GM19463 (cell line): Measurements from ENCODE around the gene EZH1.

Experiments
- ATAC-seq: cut with Tn5 transposase; IDR thresholded peaks from one replicate; pipeline ENCODE4 v1.9.1; 2021; ENCODE audit warnings: mild to moderate bottlenecking, moderate library complexity; ENCODE audit not compliant: unreplicated experiment

The EZH1 gene

DNA sequence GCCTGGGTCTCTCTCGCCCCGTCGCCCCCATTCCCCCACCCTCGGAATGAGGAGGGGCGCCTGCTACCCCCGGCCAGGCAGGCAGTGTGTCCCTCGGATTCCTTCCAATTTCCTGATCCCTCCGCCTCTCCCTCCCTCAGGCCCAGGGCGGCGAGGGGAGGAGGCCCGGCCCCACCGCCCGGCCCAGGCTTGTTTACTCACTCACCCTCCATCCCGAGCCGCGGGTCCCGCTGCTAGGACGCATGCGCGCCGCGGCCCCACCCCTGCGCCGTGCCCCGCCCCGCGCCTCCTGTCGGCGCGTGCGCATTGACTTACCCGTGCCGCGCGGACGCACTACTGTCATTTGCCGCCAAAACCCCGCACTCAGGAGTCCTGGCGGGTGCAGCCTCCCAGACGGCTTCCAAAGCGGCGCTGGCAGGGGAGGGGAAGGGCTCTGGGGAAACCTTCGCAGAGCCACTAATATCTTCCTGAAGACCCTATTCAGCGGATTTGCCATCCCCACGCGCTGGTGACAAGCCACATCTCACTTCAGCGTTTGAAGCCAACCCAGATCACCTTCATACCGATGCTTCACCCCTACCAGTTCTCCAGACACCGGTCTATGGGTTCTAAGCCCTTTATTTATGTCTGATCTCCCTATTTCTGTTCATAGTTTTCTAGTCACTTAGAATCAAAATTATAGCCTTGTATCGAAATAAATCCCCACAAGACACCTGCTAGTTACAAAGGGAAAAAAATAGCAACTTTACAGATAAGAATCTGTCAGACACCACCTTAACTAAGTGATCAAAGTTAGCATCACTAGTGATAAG is at the start of gene EZH1:
Gene EZH1 (minus strand): TSS at position 235 of the 812 bp plus-strand sequence. CDS start 16,099 bp downstream, outside the sequence.
- peak; percentile 74 for ATAC-seq

DNA sequence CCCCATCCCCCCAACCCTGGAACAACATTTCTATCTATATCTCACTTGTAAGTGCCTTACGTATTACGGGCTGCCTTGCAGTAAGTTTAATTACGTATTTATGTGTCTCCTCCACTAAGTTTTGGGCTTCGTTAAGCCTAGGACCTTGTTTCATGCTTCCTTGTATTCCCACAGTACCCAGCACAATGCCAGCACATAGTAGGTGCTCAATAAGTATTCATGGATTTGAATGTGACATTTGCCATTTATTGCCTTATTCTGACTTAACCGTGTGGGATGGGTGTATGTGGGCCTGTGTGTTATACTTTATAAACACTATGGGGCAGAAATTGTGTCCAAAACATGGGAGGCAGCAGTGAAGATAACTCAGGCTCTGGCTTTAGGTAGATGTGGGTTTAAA is 47.7 kb upstream of the EZH1 start:
- ATAC-seq: no peak

DNA sequence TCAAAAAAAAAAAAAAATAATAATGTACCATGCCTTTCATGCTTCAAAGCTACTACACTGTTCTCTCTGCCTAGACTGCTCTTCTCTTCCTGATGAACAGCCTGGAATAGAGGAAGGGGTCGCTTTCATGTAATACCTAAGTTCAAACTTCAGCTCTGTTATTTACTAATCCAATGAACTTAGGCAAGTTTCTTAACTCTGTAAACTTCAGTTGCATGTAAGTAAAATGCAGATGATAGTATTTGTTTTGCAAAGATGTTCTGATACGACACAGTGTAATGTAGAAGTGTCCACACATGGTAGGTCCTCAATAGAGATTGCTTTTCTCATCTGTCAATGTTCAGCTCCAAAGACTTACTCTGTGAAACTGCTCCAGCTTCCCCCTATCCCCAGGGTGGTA is 47.1 kb upstream of the EZH1 start:
- no peak for ATAC-seq

DNA sequence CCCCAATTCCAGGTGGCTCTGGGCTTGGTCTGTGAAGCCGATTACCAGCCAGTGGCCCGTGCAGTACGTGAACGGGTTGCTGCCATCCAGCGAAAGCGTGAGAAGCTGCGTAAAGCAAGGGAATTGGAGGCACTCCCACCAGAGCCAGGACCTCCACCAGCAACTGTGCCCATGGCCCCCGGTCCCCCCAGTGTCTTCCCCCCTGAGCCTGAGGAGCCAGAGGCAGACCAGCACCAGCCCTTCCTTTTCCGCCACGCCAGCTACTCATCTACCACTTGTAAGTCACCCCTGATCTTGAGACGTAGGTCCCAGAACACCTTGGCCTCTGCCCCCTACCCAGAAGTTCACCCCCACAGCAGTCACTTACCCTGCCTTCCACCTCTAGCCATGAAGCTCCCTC is 42.4 kb upstream of the EZH1 start:
- ATAC-seq: no peak

DNA sequence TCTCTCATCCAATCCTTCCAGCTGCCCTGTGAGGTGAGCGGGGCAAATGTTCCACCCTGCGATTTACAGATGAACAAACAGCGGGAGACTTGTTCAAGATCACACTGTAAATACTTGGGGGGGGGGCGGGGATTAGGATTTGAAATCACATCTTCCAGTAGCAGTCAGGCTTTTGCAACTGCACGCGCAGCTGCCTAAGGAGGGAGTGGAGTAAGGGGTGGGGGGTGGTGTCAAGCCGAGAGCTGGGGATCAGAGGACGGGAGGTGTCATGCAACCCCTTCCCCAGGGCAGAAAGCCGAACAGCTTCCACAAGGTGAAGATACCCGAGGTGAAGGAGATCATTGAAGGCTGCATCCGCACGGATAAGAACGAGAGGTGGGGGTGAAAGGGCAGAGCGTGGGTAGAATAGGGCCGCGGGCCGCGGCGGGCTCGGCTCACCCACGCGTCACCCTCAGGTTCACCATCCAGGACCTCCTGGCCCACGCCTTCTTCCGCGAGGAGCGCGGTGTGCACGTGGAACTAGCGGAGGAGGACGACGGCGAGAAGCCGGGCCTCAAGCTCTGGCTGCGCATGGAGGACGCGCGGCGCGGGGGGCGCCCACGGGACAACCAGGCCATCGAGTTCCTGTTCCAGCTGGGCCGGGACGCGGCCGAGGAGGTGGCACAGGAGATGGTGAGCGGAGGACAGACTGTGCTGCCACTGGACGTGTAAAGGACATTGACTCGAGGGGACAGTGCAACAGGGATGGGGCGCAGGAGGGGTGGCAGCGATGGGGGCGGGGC is 40.2 kb upstream of the EZH1 start:
- no peak for ATAC-seq

DNA sequence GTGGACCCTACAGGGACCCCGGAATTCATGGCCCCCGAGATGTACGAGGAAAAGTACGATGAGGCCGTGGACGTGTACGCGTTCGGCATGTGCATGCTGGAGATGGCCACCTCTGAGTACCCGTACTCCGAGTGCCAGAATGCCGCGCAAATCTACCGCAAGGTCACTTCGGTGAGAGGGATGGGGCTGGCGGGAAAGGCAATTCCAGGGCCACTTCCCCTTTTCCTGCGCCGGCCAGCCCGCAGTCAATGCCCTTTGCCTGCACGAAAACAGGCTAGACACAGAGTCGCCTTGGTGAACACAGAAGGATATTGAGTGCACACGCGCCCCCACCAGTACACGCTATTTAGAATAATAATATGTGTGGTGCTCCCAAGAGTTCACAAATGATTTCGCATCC is 39.6 kb upstream of the EZH1 start:
- no peak for ATAC-seq

DNA sequence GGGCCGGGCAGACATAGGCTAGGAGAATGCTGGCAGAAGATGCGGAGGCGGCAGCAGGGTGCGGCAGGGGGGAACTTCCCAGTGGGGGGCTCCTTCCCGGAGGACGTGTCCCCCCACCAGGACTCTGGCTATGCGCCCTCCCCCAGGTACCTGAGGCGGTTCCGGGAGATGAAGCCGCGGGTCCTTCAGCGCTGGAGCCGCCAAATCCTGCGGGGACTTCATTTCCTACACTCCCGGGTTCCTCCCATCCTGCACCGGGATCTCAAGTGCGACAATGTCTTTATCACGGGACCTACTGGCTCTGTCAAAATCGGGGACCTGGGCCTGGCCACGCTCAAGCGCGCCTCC is 38.9 kb upstream of the EZH1 start:
- no peak for ATAC-seq

DNA sequence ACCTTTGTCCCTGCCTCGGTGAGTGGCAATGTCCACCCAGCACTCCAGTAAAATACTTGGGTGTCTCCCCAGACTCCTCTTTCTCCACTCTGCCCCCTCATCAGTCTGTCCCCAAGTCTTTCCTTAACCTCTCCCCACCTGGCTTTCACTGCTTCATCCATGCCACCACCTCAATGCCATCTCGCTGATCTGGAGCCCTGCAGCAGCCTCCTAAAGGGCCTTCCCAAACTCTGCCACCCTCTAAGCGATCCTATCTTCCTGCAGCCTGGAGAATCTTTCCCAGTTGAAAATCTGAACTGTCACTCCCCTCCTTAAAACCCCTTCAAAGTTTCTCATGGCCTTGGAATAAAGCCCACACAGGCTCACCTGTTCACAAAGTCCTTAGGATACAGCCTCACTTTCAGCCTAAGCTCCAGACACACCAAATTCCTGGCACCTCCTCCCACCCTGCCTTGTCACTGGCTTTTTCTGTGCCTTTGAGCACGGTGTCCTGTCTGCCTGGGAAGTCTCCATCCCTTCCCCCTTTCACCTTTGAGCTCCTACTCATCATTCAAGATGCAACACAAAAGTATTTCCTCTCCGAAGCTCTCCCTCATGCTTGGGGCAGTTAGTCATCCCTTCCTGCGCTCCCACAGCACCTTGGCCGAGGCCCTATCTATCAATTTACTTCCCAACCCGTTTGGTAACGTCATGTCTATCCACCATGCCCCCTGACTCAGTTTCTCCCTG is 38.4 kb upstream of the EZH1 start:
- no peak for ATAC-seq

DNA sequence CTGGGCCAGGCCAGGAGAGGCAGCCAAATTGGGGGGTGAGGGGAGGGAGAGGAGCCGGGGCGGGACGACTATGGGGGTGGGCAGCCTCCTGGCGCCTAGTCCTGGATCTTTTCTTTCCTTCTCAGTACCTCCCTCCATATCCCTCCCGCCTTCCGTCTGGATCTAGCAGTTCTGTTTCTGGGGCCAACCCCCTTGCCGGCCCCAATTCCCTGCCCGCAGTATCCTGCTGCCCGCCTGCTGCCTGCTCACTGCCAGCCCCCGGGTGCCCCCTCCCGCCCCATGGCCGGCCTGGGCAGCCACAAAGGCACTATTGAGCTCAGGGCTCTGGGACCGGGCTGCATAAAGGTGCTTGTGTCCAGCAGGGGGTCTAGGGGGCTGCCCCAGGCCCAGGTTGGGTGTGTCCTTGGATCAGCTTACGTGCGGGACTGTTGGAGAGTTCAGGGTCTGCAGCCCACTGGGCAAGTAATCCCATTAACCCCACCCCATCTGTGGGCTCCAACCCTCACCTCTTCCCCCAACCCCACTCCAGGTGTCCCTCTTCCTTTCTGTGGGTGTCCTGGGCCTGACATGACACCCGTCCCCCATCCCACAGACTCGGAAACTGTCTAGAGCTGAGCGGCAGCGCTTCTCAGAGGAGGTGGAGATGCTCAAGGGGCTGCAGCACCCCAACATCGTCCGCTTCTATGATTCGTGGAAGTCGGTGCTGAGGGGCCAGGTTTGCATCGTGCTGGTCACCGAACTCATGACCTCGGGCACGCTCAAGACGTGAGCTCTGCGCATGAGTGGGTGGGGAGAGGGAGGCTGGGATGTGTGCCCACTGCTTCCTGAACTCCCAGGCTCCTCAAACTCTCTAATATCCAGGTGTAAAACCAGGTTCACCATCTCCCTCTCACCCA is 37.6 kb upstream of the EZH1 start:
- ATAC-seq: no peak

DNA sequence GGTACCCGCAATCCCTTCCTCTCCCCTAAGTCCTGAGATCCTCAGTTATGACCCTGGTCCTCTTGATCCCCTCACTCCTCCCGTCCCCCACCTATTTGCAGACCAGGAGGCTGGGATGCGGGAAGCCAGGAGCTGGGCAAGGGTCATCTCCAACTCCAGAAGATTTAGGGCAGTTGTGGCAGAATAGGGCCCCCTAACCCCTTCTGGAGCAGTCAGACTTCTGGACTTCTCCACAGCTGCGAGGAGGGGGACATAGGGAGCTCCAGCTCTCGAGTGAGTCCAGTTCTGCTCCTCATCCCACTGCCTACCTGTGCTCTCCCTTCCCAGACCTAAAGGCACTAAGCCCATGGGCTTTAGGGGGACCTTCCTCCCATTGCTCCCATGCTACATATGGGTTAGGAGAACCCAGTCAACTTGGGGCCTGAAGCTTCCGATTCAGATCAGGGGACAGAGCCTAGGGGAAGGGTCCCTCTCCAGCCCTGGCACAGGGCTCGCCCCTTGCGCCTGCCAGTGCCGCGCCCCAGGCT is 36.9 kb upstream of the EZH1 start:
- no peak for ATAC-seq

DNA sequence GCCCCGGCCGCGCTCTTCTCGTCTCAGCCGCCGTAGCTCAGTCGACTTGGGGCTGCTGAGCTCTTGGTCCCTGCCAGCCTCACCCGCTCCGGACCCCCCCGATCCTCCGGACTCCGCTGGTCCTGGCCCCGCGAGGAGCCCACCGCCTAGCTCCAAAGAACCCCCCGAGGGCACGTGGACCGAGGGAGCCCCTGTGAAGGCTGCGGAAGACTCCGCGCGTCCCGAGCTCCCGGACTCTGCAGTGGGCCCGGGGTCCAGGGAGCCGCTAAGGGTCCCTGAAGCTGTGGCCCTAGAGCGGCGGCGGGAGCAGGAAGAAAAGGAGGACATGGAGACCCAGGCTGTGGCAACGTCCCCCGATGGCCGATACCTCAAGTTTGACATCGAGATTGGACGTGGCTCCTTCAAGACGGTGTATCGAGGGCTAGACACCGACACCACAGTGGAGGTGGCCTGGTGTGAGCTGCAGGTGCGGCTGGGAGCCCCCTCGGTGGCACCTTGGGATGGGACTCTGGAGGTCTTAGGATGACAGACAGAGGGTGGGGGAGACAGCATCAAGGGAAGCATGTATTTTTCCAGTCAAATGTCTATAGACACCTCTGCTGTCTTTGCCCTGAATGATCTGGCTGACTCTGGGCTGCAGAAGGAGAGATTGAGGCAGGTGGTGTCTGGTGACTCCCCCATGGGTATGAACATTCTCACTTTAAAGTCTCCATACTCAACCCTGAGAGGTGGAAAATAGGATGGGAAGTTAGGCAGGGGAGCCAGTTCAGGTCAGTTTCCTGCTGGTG is 36.2 kb upstream of the EZH1 start:
- ATAC-seq: no peak

DNA sequence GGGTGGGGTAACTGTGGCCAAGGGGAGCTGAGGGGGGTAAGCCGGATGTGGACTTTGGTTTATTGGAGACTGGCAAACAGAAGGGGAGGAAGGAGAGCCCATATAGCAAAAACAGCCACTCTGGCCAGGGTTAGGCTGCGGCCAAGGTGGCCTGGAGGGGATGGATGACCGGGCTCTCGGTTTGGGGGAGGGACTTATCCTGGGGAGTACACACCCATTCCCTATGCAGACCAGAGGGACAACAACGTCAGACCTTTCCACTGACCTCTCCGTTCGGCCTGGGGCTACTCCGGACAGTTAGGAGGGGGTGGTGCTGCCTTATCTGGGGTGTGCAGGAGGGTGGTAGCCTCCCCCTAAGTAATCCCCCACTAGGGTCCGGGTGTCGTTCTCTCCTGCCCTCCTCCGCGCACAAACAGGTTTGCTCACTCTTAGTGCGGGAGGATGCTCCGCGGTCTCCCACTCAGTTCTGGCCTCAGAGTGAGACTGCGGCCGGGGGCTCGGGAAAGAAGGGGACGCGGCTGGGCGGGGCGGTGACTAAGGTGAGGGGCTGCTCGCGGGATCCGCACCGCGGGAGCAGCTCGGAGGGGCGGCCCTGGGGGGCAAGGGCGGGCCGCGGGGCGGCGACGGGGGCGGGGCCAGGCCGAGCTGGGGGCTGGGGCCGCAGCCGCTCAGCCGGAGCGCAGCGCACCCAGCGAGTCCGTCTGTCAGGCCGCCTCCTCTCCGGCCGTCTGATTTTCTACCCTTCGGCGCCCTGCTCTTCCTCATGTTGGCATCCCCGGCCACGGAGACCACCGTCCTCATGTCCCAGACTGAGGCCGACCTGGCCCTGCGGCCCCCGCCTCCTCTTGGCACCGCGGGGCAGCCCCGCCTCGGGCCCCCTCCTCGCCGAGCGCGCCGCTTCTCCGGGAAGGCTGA is 35.4 kb upstream of the EZH1 start, which contains the start of gene WNK4:
Gene WNK4 (plus strand): TSS at position 675 of the 915 bp plus-strand sequence. CDS start 89 bp downstream, at position 764.
- no peak for ATAC-seq

DNA sequence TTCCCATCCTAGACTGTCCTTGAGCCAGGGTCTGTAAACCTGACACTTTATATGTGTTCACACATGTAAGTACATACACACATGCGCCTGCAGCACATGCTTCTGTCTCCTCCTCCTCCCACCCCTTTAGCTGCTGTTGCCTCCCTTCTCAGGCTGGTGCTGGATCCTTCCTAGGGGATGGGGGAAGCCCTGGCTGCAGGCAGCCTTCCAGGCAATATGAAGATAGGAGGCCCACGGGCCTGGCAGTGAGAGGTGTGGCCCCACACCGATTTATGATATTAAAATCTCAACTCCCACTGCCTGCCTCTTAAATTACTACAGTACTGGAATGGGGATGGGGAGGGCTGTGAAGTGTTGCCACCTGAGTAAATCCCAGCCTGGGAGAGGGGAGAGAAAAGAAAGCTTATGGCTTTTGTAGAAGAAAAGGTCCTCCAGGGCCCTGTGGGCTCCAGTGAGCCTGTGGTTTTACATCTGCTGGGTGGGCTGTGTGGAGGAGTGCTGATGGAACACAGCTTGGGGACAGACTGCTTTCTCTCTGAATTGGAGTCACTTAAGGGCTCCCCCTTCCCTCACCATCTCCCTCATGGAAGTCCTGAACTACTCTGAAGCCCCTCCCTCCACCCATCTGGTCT is 34.6 kb upstream of the EZH1 start:
- ATAC-seq: no peak

DNA sequence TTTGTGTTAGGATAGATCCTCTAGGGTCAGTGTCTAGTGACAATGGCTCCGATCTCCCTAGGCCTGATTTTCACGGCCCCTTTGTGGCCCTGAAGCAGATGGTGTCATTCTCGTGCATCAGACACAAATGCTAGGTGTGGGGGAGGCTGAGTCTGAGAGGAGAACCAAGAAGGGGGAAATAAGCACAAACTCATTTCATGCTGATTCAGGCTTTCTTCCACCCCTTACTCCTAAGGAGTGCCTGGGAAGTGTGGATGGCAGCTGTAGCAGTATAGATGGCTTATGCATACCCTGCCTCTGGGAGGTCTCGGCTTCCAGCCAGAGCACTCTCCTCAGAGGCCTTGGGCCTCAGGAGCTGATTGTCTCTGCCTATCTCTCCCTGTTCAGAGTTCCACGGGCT is 33.7 kb upstream of the EZH1 start:
- ATAC-seq: no peak

DNA sequence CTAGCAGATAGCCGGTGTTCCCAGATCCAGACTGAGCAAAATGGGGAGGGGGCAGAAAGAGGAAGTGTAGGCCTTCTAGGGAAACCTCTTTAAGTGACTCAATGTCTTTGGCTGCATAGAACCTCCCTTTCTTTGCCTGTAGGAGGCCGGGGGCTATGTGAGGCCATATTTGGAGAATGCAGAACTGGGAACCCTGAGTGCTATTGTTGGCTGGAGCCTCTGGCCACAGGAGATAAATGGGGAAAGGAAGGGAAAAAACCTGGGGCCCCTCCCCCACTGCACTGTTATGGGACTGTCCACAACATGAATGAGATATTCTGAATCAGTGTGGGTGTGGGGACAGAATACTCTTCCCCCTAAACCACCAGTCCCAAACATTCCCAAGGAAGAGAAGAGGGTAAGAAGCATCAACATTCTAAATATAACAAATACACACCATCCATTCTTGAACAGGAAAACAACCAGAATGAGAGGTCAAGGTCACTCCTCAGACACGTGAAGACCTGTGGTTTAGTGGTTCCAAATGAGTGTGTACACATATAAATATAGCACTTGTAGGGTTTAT is 30.8 kb upstream of the EZH1 start:
- no peak for ATAC-seq

DNA sequence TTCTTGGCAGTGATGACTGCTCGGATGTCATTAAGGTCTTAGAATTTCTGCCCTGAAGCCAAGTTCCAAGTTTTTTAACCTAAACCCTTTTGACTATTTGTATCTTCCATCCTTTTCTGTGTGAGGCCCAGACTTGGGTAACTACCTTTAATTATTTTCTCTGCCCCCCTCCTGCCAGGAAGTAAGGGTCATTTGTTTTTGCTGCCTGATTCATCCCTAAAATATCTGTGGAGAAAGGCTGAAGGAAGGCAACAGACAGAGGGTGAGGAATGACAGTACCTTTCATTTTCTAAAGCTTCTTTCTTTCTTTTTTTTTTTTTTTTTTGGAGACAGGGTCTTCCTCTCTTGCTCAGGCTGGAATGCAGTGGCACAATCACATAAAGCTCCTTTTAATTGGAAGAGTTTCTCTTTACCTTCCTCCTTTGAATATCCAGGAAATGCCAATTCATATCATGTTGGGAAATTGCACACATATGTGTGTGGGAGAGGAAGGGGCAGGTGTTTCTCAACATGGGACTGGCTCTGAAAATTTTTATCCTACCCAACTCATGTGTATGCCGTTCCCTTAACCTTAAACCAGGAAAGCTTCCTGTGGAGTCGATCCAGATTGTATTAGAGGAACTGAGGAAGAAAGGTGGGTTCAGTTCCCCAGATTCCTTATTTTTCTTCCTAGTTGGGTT is 29.4 kb upstream of the EZH1 start:
- ATAC-seq: no peak
